Esophagus muscularis mucosa (tissue), 4 donors: ENCODE data around the gene FIGLA. TPM values are rescaled to one million over a fixed set of nuclear protein-coding genes. Genes with fewer than 3 reads are reported as not detected.

Experiments used
- DNase-seq: peaks from one replicate; pipeline ENCODE4 v3.0.0-alpha.2; 2017; ENCODE audit errors: extremely low spot score
- H3K27ac ChIP-seq, 4 donors: fragments of 200-600 bp; sonication (generic); replicated peaks in 1 of 4; 1 replicate in 3 of 4; 2 replicates in 1 of 4; pipeline ENCODE4 v1.5.1; 2016 to 2019; ENCODE audit warnings: mild to moderate bottlenecking in 1 of 4
- H3K27me3 ChIP-seq, 4 donors: fragments of 200-600 bp; sonication (generic); one replicate each; pipeline versions ENCODE4 v1.5.1 to v1.6.0; 2016 to 2019
- H3K36me3 ChIP-seq, 4 donors: fragments of 200-600 bp; sonication (generic); one replicate each; pipeline ENCODE4 v1.5.1; 2016 to 2019
- H3K4me1 ChIP-seq, 4 donors: fragments of 200-600 bp; sonication (generic); one replicate each; pipeline ENCODE4 v1.5.1; 2016 to 2019
- H3K4me3 ChIP-seq, 4 donors: fragments of 200-600 bp; sonication (generic); 1 replicate in 2 of 4; 2 replicates in 2 of 4; pipeline ENCODE4 v1.5.1; 2016 to 2019; ENCODE audit warnings: mild to moderate bottlenecking in 4 of 4, moderate library complexity in 1 of 4
- H3K9me3 ChIP-seq, 4 donors: fragments of 200-600 bp; sonication (generic); 1 replicate in 3 of 4; 2 replicates in 1 of 4; pipeline ENCODE4 v1.5.1; 2016 to 2019
- CTCF ChIP-seq, 3 experiments: fragments of 200-600 bp in 2 of 3; fragments of 450-650 bp in 1 of 3; sonication (generic) in 2 of 3; IDR thresholded peaks; one replicate each; pipeline ENCODE4 v1.5.1; 2017 to 2019; ENCODE audit warnings: antibody characterized with exemption in 3 of 3, mild to moderate bottlenecking in 2 of 3, moderate library complexity in 1 of 3
- EP300 ChIP-seq: sonication (generic); formaldehyde crosslinking; IDR thresholded peaks from one replicate; pipeline ENCODE4 v1.6.1; 2017; ENCODE audit warnings: antibody characterized with exemption
- POLR2A ChIP-seq: fragments of 450-650 bp; IDR thresholded peaks from one replicate; pipeline ENCODE4 v1.6.1; 2017; ENCODE audit warnings: antibody characterized with exemption, moderate library complexity, mild to moderate bottlenecking, low read depth
- POLR2AphosphoS5 ChIP-seq, 2 donors: sonication (generic); formaldehyde crosslinking; IDR thresholded peaks; one replicate each; pipeline ENCODE4 v1.6.1; 2017; ENCODE audit warnings: antibody characterized with exemption in 2 of 2
- WGBS: methylation state at CpG from one replicate; pipeline ENCODE4 v1.1.5; 2018; 5-methylcytosine and 5-hydroxymethylcytosine counted together
- intact Hi-C: fragments of 100-400 bp; cut with DNase I; formaldehyde crosslinking; loops from one replicate; pipeline ENCODE4 v1.15.1; 2023
- total RNA-seq, 4 donors: library from RNA; depleted of rRNA; stranded (reverse); fragments of >200 nt; gene quantifications; one replicate each; pipeline versions ENCODE4 v1.1.0 to v1.2.1, GENCODE V29; 2016

The FIGLA gene
- total RNA-seq, 4 donors from 2014 or later = not detected

DNA sequence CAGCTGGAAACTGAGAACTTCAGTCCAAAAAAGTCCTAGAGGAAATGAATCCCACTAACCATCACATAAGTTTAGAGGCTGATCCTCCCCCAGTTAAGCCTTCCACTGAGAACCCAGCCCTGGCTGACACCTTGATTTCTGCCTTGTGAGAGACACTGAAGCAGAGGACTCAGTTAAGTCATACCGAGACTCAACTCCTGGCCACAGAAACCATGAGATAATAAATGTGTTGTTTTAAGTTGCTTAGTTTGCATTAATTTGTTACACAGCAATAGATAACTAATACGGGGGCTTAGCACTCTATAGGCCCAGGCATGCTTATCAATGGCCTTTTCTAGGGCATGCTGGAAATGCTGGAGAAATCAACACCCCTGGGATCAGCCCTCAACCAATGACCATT lies 19.0 kb downstream of the FIGLA start:
- Histone ChIP-seq H3K36me3 (no peaks in the 10 kb centered on the region), H3K27me3 (peaks cover 0 to 85% (median 15%) of the 10 kb centered on the region in 4 donors), H3K27ac (no peak overlapping the region), H3K9me3 (peaks cover 0 to 7% (median 0%) of the 10 kb centered on the region in 4 donors), H3K4me1 (peaks cover 13 to 21% (median 17%) of the 10 kb centered on the region in 4 donors), H3K4me3 (no peak overlapping the region)
- WGBS = 79% methylated on average over 2 of the region's 2 CpGs
- intact Hi-C loops = no loop called here
- no peak for TF ChIP-seq POLR2AphosphoS5 (IDR thresholded peaks at IDR 0.05)
- no peak for TF ChIP-seq POLR2A
- no peak for TF ChIP-seq CTCF (IDR thresholded peaks at IDR 0.05)
- no peak for TF ChIP-seq EP300
- no peak for DNase-seq

GRCh38 chr2:70769450-70769849 lies 21.0 kb downstream of the FIGLA start:
- peaks cover 0 to 81% (median 16%) of the 10 kb centered on the region in 4 donors for H3K27me3 ChIP-seq
- H3K9me3 ChIP-seq = no peaks in the 10 kb centered on the region
- 62% methylated on average over 2 of the region's 2 CpGs for WGBS
- H3K4me1 ChIP-seq = peaks cover 14 to 22% (median 17%) of the 10 kb centered on the region in 4 donors
- TF ChIP-seq EP300 (no peak), POLR2AphosphoS5 (IDR thresholded peaks at IDR 0.05) (no peak), CTCF (IDR thresholded peaks at IDR 0.05) (no peak), POLR2A (no peak)
- no peak overlapping the region for H3K4me3 ChIP-seq
- DNase-seq = no peak
- no peaks in the 10 kb centered on the region for H3K36me3 ChIP-seq
- intact Hi-C loops = no loop called here
- no peak overlapping the region for H3K27ac ChIP-seq

GRCh38 chr2:70768590-70769085 lies 21.8 kb downstream of the FIGLA start:
- WGBS = 65% methylated on average over 7 of the region's 7 CpGs
- H3K4me1 ChIP-seq = peaks cover 14 to 22% (median 17%) of the 10 kb centered on the region in 4 donors
- peak overlapping the region in 2 of 4 donors; percentile 47 to 48 for H3K4me3 ChIP-seq
- DNase-seq = no peak
- TF ChIP-seq POLR2AphosphoS5 (IDR thresholded peaks at IDR 0.05) (no peak), POLR2A (no peak), CTCF (IDR thresholded peaks at IDR 0.05) (no peak), EP300 (no peak)
- H3K36me3 ChIP-seq = no peaks in the 10 kb centered on the region
- no peak overlapping the region for H3K27ac ChIP-seq
- no peaks in the 10 kb centered on the region for H3K9me3 ChIP-seq
- peaks cover 0 to 81% (median 16%) of the 10 kb centered on the region in 4 donors for H3K27me3 ChIP-seq
- intact Hi-C loops = no loop called here

DNA sequence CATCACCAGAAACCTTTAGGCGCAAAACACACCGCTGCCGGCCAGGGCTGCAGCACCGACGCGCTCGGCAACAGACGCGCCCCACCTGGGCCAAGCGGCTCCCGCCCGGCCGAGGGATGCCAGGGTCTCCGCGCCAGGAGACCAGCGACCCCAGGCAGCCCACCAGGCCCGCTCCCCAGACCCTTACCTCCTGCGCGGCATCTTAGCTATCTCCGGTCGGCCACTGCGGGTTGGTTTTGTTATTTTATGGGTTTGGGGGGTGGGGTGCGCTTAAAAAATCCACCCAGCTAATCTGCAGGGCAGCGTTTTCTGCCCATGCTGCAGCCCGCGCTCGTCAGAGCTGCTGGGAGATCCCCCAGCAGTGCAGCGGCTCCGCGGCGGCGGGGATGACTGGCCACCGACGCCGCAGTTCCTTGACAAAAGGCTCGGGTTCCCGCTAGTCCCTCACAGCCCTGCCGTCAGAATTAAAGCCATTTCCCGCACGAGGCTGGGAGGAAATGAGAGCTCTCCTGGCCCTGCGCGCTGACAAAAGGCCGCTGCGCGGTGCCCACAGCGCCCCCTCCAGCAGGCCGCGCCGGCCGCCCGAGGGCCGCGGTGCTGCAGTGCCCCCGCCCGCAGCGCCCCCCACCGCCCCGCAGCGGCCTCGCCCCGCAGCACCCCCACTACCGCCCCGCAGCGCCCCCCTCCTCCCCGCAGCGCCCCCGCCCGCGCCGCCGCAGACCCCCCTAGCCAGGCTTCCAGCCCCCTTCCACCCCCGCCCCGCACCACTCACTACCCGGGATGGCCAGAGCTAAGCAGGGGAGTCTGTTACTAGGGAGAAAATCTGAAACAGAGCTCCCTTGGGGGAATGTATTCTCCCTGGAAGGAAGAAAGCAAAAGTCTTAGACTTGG lies 22.5 kb downstream of the FIGLA start, which contains the start of gene ADD2:
ADD2 (minus strand) TSS at position 502 of the 891 bp plus-strand sequence. CDS start 61,792 bp downstream, outside the sequence.
- H3K27me3 ChIP-seq = peaks cover 0 to 76% (median 16%) of the 10 kb centered on the region in 4 donors
- H3K27ac ChIP-seq = peak within 1 kb of the TSS in 2 of 4 donors; percentile 11 to 43
- H3K4me1 ChIP-seq = peaks cover 14 to 22% (median 17%) of the 10 kb centered on the region in 4 donors
- intact Hi-C loops = no loop called here
- H3K4me3 ChIP-seq = peak within 1 kb of the TSS; percentile 47 to 56 (median 51)
- H3K36me3 ChIP-seq = no peaks in the 10 kb centered on the region
- no peaks in the 10 kb centered on the region for H3K9me3 ChIP-seq
- DNase-seq = no peak
- under 1% methylated on average over 20 of the region's 74 CpGs for WGBS
- TF ChIP-seq CTCF (IDR thresholded peaks at IDR 0.05) (peak in 1 of 3 experiments; percentile 20), POLR2AphosphoS5 (IDR thresholded peaks at IDR 0.05) (no peak), POLR2A (no peak), EP300 (no peak)
